ENCODE results near the gene WDR20.

- TF ChIP-seq POLR2A (IDR thresholded peaks at IDR 0.05; ENCODE audit: low read depth, low read length): no peak
- no peak for TF ChIP-seq CTCF (conservative IDR thresholded peaks at IDR 0.05; ENCODE audit: low read depth, low read length)
- no peak for TF ChIP-seq CEBPB (IDR thresholded peaks at IDR 0.05; ENCODE audit: low read depth, low read length)
- no peak for TF ChIP-seq FOS (IDR thresholded peaks at IDR 0.05; ENCODE audit: low read depth, low read length)
- no peak for TF ChIP-seq MAZ (IDR thresholded peaks at IDR 0.05; ENCODE audit: borderline replicate concordance, low read depth, low read length)
- TF ChIP-seq NFE2L2 (IDR thresholded peaks at IDR 0.05; ENCODE audit: low read depth, low read length): no peak
Measured at GRCh38 chr14:102238131-102238530, 98.4 kb downstream of the WDR20 start.
